Kidney capillary endothelial cell (primary cell): ENCODE measurements around the gene TMC3.
"Not testable (repeated sequence)": the region's sequence is repeated elsewhere in the genome, so short reads cannot be mapped to it uniquely, and the experiment has no call there.

ENCODE experiments used
- DNase-seq: peaks from one replicate; pipeline ENCODE4 v3.0.0-alpha.2; 2018; ENCODE audit warnings: low spot score

Gene TMC3

DNA sequence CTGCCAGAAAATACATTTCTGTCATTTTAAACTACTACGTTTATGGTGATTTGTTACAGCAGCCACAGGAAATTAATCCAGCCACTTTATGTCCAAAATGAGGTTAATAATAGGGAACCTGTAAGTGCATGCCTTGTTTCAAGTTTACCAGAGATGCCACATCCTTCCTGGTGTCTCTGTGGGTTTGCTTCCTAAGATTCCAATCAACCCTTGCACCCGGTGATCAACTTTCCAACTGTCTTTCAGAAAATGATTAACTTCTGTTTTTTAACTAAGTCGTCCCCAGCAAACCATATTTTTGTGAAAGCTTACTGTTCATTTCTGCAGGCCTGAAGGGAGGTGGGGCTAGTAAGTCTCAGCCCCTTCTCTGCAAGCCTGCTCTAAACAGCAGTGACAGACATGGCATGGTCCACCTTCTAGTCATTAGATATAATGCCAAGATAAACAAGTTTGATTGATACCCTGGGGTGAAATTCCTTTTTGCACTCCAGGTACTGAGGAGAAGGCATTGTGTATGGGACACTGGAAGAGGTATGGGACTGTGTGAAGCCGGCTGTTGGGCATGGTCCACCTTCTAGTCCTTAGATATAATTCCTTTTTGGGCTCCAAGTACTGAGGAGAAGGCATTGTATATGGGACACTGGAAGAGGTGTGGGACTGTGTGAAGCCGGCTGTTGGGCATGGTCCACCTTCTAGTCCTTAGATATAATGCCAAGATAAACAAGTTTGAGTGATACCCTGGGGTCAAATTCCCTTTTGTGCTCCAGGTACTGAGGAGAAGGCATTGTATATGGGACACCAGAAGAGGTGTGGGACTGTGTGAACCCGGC is 11.1 kb upstream of the TMC3 start:
- DNase-seq = no peak

GRCh38 chr15:81381720-81382119 is 7.7 kb upstream of the TMC3 start:
- DNase-seq = no peak

DNA sequence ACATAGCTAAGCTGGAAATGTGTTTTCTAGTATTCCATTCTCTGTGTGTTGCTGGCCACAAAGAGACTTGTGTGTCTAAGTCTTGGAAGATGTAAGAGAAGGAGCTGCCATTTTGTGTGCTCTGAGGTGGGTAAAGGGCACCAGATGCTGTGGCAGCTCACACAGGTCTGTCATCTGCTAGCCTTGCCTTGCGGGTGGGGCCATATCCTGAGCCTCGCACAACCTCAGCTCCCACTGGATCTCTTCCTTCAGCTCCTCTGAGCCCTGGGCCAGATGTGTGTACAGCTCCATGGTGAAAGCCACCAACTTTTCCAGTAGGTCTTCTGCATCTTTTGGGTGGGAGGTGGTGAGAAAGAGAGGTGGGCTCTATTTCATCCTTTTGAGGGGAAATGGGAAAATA is 6.7 kb upstream of the TMC3 start:
- no peak for DNase-seq

- DNase-seq = no peak
Observed at GRCh38 chr15:81380203-81380602, 6.2 kb upstream of the TMC3 start.

- no peak for DNase-seq
Observed at GRCh38 chr15:81379269-81379668, 5.3 kb upstream of the TMC3 start.

GRCh38 chr15:81378443-81378842 is 4.4 kb upstream of the TMC3 start:
- no peak for DNase-seq

GRCh38 chr15:81377871-81378270 is 3.9 kb upstream of the TMC3 start:
- DNase-seq = no peak

- DNase-seq = no peak
Observed at GRCh38 chr15:81376231-81376630, 2.2 kb upstream of the TMC3 start.

DNA sequence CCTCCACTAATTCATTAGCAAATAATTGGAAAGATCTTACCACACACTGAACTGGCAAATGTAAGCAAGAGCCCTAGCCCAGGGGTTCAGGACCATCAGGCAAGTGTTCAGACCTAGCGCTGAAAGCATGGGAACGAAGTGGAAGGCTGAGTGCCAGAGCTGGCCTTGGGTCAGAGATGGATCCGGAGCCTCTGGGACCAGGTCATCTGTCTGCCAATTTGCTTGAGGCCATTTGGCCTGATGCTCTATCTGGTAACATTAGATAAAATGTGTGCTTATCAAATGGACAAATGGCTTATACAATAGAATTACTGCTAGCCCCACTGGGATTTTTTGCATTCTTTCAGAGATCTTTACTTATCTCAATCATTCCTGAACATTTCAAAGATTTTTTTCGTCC is 1.4 kb upstream of the TMC3 start:
- no peak for DNase-seq

DNA sequence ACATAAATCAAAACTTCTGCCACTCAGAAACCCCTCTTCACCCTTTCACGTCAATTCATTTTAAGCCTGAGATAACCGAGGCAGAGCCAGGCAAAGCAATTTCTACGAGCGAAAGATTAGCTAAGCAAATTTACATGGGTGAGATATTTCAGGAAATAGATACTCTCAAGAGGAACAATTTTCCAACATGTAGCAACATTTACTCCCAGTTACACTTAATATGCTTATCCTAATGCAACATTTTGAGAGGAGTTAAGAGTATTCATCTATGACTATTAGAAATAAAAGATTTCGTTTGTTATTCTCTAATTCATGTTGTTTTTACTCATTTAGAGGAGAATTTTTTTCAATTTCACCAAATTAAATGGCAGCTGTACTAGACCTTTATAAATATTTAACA is 837 bp downstream of the TMC3 start:
- DNase-seq = no peak

GRCh38 chr15:81372575-81372974 is 1.4 kb downstream of the TMC3 start:
- DNase-seq = no peak

DNA sequence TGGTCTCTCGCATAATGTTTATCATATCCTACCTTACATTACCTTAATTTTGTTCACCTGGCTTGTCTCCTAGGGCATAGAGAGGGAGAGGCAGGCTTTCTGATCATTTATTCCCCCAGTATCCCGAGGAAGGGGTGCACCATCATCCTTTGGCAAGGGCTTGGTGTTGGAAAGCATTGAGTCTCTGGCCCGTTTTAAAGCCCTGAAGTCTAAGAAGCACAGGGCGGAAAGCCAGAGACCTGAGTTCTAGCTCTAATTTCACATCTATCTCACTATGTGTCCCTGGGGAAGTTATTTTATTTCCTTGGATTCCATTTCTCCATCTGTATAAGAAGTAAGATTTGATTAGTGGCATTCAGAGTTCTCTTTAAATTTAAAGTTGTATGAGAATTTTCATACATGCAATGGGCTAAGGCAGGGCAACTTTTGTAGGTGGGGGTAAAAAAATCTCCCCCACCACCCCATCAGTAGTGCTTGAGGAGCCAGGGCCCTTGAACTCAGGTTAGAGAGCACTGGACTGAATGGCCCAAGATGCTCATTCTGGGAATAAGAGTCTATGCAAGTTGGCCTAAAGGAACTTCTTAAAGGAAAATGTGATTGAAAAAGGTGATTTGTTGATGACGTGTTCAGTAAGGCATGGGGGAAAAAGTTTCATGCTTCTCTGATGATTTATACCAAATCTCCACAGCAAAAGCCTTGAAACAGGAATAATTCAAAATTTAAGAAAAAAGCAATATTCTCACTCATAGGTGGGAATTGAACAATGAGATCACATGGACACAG is 10.1 kb downstream of the TMC3 start:
- no peak for DNase-seq

- no peak for DNase-seq
Observed at GRCh38 chr15:81363276-81363675, 10.7 kb downstream of the TMC3 start.

GRCh38 chr15:81362790-81363189 is 11.2 kb downstream of the TMC3 start:
- DNase-seq = no peak

DNA sequence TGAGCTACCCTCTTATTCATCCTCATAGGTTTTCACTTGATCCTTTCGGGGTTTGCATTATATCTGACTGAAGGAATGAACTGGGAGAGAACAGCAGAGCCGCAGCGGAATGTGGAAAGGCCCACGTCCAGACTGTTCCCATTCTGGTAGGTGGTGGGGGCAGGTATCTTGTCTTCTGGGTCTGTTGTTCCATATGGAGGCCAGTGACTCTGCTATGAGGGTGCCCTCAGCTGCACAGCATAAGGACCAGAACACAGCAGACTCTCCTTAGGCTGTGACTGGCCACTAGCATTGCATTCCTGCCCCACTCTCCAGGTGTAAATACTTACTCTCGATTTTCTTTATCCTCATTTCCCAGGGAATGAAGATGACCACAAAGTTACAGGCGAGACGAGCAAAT is 12.1 kb downstream of the TMC3 start:
- DNase-seq = no peak

DNA sequence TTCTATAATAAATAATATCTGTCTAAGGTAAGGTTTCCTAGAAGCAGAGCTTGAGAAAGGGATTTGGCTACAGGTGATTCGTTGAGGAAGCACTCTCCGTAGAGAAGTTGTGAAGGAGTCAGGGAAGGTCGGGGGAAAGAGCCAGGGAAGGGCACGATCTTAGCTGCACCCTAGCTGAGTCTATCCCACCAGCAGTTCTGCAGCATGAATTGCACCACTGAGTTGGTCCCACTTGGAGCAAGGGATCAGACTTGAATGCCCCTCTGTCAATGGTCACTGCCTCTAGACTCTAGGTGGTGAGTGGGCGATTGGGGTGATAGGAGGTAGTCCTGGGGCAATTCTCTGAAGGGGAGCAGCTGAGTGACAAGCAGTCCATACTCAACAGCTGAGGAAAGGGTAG is 13.5 kb downstream of the TMC3 start:
- no peak for DNase-seq

DNA sequence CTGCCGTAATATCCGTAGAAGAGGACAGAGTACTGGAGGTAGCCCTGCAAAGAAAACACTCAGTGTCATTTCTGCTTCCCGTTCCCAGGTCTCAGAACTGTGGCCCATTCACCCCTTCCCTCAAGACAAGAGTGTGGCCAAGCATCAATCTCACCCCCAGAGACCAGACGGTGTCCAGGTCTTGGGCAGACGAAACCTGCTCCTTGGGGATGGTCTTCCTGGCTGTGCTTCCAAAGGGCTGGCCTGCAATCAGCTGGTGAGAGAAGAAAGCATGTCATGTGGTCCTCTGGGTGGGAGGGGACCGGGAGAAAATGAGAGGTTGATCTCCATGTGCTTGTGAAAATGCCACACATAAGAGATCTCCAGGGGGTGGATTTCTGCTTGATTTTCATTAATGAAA is 15.8 kb downstream of the TMC3 start:
- no peak for DNase-seq

DNA sequence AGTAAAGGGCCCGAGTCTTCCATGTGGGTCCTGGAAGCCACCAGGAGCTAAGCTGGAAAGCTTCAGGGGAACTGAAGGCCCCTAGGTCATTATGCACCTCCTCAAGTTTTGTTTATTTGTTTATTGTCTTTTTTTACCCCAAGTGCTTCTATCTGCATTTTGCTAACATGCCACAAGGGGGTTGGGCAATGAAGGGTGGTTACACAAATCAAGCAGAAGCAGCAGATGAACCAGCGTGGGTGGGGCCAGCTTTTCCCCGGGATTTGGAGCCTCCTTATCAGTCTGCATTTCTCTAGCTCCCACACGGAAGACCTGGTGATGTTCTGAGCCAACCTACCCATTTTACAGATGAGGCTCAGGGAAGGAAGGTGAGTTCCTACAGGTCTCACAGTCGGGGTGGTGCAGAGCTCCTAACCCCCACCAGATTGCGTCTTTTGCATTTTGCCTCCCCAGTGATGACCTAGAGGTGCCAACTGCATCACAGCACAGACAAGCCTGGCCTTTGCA is 16.8 kb downstream of the TMC3 start:
- no peak for DNase-seq

DNA sequence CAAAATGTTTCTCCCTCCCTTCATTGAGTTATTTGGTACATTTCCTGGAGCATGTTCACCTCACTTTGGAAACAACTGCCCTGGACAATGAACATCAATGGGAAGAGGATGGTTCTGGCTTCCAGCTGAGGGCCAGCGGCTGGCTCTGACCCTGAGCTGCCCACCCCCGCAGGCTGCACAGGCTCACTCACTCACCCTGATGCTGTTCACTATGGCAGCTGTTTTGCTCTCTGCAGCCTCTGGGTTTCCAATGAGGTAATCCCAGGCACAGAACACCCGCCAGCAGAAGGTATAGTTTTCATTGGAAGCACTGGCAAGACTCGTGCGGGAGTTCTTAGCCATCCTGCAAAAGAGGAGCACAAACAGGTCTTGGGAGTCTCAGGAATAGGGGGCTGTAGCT is 17.8 kb downstream of the TMC3 start:
- DNase-seq = no peak

DNA sequence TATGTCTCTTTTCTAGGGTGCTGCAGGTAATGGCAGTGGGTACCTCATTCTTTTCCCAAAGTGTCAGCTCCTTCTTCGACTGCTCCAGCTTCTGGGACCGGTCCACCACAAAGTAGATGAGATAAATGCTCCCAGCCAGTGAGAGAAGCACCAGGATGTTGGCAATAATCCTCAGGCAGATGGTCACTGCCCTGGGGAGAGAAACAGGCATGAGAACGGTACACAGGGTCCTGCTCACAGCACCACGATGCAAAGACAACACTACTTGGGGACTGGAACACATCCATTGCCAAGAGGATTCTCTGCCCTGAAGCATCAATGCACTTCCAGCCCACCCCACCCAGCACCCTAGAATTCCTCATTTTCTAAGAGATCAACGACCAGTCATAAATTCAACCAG is 22.4 kb downstream of the TMC3 start:
- no peak for DNase-seq

GRCh38 chr15:81349271-81349670 is 24.7 kb downstream of the TMC3 start:
- no peak for DNase-seq

GRCh38 chr15:81348691-81349090 is 25.3 kb downstream of the TMC3 start:
- not testable (repeated sequence) for DNase-seq

DNA sequence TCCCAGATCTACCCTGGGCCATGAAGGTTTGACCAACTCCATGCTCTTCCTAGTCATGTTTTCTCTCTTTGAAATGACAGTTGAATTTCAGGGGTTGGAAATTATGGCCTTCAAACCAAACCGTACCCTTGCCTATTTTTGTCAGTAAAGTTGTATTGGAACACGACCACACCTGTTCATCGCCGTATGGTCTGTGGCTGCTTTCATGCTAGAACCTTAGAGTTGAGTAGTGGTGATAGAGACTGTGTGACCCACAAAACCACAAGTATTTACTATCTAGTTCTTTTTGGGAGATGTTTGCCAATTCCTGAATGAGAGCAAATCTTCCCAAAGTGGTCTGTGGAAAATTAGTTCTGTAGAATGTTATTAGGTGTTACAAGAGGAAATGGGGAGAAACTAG is 26.1 kb downstream of the TMC3 start:
- DNase-seq = no peak
